Cardiac muscle cell (in vitro differentiated cells and primary cell): Measurements from ENCODE around the gene TESK2. TPM values are rescaled to one million over a fixed set of nuclear protein-coding genes. Genes with fewer than 3 reads are reported as not detected.
A peak's percentile ranks its signal among the peaks of the same experiment; 100 is the strongest.

Experiments
- DNase-seq, 2 donors: peaks; one replicate each; pipeline versions ENCODE4 v3.0.0 to v3.0.0-alpha.2; 2010 to 2017; ENCODE audit warnings: low read depth in 1 of 2, low spot score in 1 of 2
- H3K27ac ChIP-seq: fragments of 200-600 bp; sonication (generic); 2 replicates; pipeline ENCODE4 v1.5.1; 2016
- H3K27me3 ChIP-seq: fragments of 200-600 bp; sonication (generic); 2 replicates; pipeline ENCODE4 v1.6.0; 2016; ENCODE audit warnings: control low read depth
- H3K36me3 ChIP-seq: fragments of 200-600 bp; sonication (generic); 2 replicates; pipeline ENCODE4 v1.5.1; 2016; ENCODE audit warnings: control low read depth
- H3K4me1 ChIP-seq: fragments of 200-600 bp; sonication (generic); 2 replicates; pipeline ENCODE4 v1.8.1; 2017; ENCODE audit warnings: low read depth, mild to moderate bottlenecking, mixed run types
- H3K4me3 ChIP-seq: fragments of 200-600 bp; sonication (generic); 2 replicates; pipeline ENCODE4 v1.5.1; 2016; ENCODE audit warnings: mild to moderate bottlenecking
- H3K9me3 ChIP-seq: fragments of 200-600 bp; sonication (generic); 2 replicates; pipeline ENCODE4 v1.5.1; 2017; ENCODE audit warnings: low read depth, mild to moderate bottlenecking, control low read depth
- CTCF ChIP-seq: IDR thresholded peaks from 2 replicates; pipeline ENCODE4 v1.5.1; 2012; ENCODE audit warnings: low read depth, mild to moderate bottlenecking, low read length
- polyA plus RNA-seq: library from polyadenylated mRNA; unstranded; fragments of >200 nt; fragmentation: Nextera tagmentation; extraction: Ambion mirVana; gene quantifications from 2 replicates; pipeline ENCODE4 v1.2.1, GENCODE V29; 2016
- total RNA-seq: library from RNA; depleted of rRNA; stranded (reverse); fragments of >200 nt; gene quantifications from 2 replicates; pipeline ENCODE4 v1.2.3, GENCODE V29; 2016

TESK2 gene
- total and polyA plus RNA-seq, 2 experiments from 2014 or later = 8.4 to 13.9 TPM

- H3K27me3 ChIP-seq = no peaks in the 10 kb centered on the region
- DNase-seq = no peak
- no peaks in the 10 kb centered on the region for H3K9me3 ChIP-seq
- H3K27ac ChIP-seq = no peak overlapping the region
- H3K4me1 ChIP-seq = peaks cover 3% of the 10 kb centered on the region
- H3K36me3 ChIP-seq = no peaks in the 10 kb centered on the region
- TF ChIP-seq CTCF = no peak
- no peak overlapping the region for H3K4me3 ChIP-seq
Observed at GRCh38 chr1:45503462-45504360, 12.7 kb upstream of the TESK2 start.

GRCh38 chr1:45501505-45501859 lies 10.5 kb upstream of the TESK2 start:
- no peak overlapping the region for H3K27ac ChIP-seq
- no peaks in the 10 kb centered on the region for H3K36me3 ChIP-seq
- H3K4me1 ChIP-seq = peaks cover 3% of the 10 kb centered on the region
- H3K9me3 ChIP-seq = no peaks in the 10 kb centered on the region
- H3K4me3 ChIP-seq = no peak overlapping the region
- H3K27me3 ChIP-seq = no peaks in the 10 kb centered on the region
- DNase-seq = no peak
- no peak for TF ChIP-seq CTCF

- Histone ChIP-seq H3K4me1 (peaks cover 3% of the 10 kb centered on the region), H3K27ac (no peak overlapping the region), H3K4me3 (peak overlapping the region; percentile 53), H3K9me3 (no peaks in the 10 kb centered on the region), H3K27me3 (no peaks in the 10 kb centered on the region), H3K36me3 (no peaks in the 10 kb centered on the region)
- TF ChIP-seq CTCF = no peak
- DNase-seq = peak in 1 of 2 donors; percentile 43
Observed at GRCh38 chr1:45499415-45499769, 8.4 kb upstream of the TESK2 start.

GRCh38 chr1:45498279-45498678 lies 7.3 kb upstream of the TESK2 start:
- Histone ChIP-seq H3K9me3 (no peaks in the 10 kb centered on the region), H3K27me3 (no peaks in the 10 kb centered on the region), H3K4me3 (no peak overlapping the region), H3K4me1 (peaks cover 3% of the 10 kb centered on the region), H3K27ac (no peak overlapping the region), H3K36me3 (no peaks in the 10 kb centered on the region)
- no peak for DNase-seq
- no peak for TF ChIP-seq CTCF

GRCh38 chr1:45493116-45493697 lies 2.2 kb upstream of the TESK2 start:
- H3K4me1 ChIP-seq = peaks cover 5% of the 10 kb centered on the region
- no peaks in the 10 kb centered on the region for H3K27me3 ChIP-seq
- no peak overlapping the region for H3K4me3 ChIP-seq
- H3K27ac ChIP-seq = no peak overlapping the region
- H3K36me3 ChIP-seq = no peaks in the 10 kb centered on the region
- peak; percentile 68 to 73 for DNase-seq
- H3K9me3 ChIP-seq = no peaks in the 10 kb centered on the region
- TF ChIP-seq CTCF = peak; percentile 58
